ENCODE measurements around the gene CPT1B.

Gene CPT1B

DNA sequence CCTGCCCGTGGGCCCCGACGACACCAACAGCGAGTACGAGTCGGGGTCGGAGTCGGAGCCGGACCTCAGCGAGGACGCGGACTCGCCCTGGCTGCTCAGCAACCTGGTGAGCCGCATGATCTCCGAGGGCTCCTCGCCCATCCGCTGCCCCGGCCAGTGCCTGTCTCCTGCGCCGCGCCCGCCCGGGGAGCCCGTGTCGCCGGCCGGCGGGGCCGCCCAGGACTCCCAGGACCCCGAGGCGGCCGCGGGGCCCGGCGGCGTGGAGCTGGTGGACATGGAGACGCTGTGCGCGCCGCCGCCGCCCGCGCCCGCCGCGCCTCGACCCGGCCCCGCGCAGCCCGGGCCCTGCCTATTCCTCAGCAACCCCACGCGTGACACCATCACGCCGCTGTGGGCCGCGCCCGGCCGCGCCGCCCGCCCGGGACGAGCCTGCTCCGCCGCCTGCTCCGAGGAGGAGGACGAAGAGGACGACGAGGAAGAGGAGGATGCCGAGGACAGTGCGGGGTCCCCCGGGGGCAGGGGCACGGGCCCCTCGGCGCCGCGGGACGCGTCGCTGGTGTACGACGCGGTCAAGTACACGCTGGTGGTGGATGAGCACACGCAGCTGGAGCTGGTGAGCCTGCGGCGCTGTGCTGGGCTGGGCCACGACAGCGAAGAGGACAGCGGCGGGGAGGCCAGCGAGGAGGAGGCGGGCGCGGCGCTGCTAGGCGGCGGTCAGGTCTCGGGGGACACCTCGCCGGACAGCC is 26.2 kb upstream of the CPT1B start:
- H3K4me3 ChIP-seq (ENCODE audit: low read depth, low read length), result no peak overlapping the region
- TF ChIP-seq, protein P1, sequence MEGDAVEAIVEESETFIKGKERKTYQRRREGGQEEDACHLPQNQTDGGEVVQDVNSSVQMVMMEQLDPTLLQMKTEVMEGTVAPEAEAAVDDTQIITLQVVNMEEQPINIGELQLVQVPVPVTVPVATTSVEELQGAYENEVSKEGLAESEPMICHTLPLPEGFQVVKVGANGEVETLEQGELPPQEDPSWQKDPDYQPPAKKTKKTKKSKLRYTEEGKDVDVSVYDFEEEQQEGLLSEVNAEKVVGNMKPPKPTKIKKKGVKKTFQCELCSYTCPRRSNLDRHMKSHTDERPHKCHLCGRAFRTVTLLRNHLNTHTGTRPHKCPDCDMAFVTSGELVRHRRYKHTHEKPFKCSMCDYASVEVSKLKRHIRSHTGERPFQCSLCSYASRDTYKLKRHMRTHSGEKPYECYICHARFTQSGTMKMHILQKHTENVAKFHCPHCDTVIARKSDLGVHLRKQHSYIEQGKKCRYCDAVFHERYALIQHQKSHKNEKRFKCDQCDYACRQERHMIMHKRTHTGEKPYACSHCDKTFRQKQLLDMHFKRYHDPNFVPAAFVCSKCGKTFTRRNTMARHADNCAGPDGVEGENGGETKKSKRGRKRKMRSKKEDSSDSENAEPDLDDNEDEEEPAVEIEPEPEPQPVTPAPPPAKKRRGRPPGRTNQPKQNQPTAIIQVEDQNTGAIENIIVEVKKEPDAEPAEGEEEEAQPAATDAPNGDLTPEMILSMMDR (IDR thresholded peaks at IDR 0.05; ENCODE audit: control insufficient read depth, extremely low read depth, insufficient read depth), result no peak
- DNase-seq (ENCODE audit: low read depth), result no peak

DNA sequence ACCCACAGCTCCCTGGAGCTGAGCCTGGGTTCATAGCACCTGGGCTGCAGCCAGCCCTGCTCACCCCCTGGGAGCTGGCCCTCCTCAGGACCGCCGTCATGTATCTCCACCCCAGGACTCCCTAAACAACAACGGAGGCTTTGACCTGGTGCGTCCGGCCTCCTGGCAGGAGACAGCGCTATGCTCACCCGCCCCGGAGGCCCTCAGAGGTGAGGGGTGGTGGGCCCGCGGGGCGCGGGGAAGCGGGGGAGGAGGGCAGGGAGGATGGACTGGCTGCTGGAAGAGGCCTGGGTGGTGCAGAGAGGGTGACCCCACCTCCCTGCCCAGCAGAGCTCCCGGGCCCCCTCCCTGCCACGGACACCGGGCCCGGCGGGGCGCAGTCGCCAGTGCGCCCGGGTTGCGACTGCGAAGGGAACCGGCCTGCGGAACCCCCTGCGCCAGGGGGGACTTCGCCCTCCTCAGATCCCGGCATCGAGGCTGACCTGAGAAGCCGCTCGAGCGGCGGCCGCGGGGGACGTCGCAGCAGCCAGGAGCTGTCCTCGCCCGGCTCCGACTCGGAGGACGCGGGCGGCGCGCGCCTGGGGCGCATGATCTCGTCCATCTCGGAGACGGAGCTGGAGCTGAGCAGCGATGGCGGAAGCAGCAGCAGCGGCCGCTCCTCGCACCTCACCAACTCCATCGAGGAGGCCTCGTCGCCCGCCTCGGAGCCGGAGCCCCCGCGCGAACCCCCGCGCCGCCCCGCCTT is 25.5 kb upstream of the CPT1B start:
- DNase-seq (ENCODE audit: low read depth), result no peak
- H3K4me3 ChIP-seq (ENCODE audit: low read depth, low read length), result no peak overlapping the region

DNA sequence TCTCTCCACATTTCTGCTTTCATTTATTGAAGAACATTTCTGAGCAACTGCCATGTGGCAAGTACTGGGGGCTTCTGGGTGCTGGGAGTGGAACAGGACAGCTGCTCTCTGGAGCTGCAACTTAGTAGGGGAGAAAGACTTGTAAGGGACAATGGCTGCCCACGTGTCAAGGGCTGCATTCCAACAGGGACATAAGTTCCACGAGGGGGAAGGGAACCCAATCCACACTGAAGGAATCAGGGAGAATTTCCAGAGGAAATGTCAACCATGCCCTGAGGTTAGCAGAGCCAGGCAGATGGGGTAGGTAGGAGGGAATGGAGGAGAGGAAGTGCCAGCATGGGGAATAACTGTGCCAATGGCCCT is 24.1 kb upstream of the CPT1B start:
- TF ChIP-seq, protein P1 (IDR thresholded peaks at IDR 0.05; ENCODE audit: control insufficient read depth, extremely low read depth, insufficient read depth), result no peak

More for the DNA sequence above, 25.5 kb upstream of the CPT1B start:
- TF ChIP-seq, protein P1 (IDR thresholded peaks at IDR 0.05; ENCODE audit: control insufficient read depth, extremely low read depth, insufficient read depth), result no peak

DNA sequence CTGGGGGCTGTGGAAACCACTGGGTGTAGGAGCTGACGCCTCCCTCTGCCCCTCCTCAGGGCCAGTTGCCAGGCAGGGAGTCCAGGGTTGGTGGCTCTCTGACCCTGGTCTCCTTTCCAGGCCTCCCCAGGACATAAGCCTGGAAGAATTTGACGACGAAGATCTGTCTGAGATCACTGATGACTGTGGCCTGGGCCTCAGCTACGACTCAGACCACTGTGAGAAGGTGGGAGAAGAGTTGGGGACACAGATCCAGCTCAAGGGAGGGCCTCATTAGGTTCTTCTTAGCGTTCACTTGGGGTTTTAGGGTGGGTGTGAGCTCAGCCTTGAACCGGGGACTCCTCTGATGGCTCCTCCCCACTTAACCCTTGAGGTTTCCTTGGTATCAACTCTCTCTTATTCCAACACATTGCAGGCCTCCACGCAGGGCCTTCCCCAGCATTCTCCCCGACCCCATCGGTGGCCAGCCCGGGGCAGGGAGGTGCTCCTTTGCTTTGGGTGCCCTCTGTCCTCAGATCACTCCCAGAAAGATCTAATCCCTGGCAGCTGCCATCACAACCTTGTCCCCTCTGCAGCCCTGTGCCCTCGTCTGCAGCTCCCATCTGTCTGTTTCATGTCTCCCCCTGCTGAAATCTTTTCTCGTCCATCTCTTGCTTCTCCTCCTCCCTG is 23.6 kb upstream of the CPT1B start:
- H3K4me3 ChIP-seq (ENCODE audit: low read depth, low read length), result peak overlapping the region; percentile 57
- DNase-seq (ENCODE audit: low read depth), result no peak
- TF ChIP-seq, protein P1 (IDR thresholded peaks at IDR 0.05; ENCODE audit: control insufficient read depth, extremely low read depth, insufficient read depth), result no peak

More for the DNA sequence above, 24.1 kb upstream of the CPT1B start:
- DNase-seq (ENCODE audit: low read depth), result no peak
- no peak overlapping the region for H3K4me3 ChIP-seq (ENCODE audit: low read depth, low read length)

DNA sequence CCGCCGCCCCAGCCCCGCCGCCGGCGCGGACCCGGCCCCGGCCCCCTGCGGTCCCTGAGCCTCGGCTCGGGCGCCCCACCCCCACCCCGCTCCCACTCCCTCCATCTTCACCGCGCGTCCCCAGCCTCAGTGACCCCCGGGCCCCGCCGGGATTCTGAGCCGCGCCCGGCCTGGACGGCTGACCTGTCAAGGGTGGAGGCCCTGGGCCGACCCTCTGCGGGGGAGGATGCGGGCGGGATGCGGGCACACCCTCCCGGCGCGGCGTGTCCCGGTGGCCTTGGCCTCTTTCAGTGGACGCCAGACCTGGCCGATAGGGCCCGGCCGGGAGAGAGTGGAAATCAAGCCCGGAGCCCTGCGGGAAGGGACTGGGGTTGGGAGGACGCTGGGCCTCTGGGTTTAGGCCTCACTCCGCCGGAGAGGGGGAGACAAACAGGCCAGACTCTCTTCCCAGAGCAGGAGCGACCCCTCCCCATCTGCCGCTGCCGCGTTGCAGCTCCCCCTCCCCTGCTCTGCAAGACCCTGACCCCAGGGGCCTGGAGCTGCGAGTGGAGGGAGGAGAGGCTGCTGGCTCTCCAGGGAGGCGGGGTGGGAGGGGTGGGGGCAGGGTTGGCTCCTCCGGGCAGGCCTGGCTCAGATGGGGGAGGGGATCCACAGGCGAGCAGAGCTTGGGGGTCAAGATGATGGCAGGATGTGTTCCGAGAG is 22.9 kb upstream of the CPT1B start:
- TF ChIP-seq, protein P1 (IDR thresholded peaks at IDR 0.05; ENCODE audit: control insufficient read depth, extremely low read depth, insufficient read depth), result no peak
- peak overlapping the region; percentile 57 for H3K4me3 ChIP-seq (ENCODE audit: low read depth, low read length)
- DNase-seq (ENCODE audit: low read depth), result no peak

DNA sequence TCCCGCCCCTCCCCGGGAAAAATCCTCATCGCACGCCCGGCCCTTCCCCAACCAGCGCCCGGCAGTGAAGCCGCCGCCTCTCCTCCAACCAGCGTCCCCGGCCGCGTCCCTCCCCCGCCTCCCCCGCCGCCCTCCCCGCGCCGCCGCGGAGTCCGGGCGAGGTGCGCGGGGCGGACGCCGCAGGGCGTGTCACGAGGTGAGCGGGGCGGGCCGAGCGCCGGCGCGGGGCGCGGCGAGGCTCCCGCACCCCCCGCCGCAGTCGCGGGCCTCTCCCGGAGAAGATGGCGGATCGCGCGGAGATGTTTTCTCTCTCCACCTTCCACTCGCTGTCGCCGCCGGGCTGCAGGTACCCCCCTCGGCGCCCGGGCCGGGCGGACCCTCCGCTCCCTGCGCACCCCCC is 22.3 kb upstream of the CPT1B start, which contains the start of gene MAPK8IP2:
Gene MAPK8IP2 (plus strand): TSS at position 256 of the 400 bp plus-strand sequence. CDS start 26 bp downstream, at position 282.
- TF ChIP-seq, protein P1 (IDR thresholded peaks at IDR 0.05; ENCODE audit: control insufficient read depth, extremely low read depth, insufficient read depth), result no peak
- H3K4me3 ChIP-seq (ENCODE audit: low read depth, low read length), result peak within 1 kb of the TSS; percentile 57
- no peak for DNase-seq (ENCODE audit: low read depth)

All from LNCaP clone FGC (cell line).